ENCODE data around the gene PPP1R7.

Gene PPP1R7

DNA sequence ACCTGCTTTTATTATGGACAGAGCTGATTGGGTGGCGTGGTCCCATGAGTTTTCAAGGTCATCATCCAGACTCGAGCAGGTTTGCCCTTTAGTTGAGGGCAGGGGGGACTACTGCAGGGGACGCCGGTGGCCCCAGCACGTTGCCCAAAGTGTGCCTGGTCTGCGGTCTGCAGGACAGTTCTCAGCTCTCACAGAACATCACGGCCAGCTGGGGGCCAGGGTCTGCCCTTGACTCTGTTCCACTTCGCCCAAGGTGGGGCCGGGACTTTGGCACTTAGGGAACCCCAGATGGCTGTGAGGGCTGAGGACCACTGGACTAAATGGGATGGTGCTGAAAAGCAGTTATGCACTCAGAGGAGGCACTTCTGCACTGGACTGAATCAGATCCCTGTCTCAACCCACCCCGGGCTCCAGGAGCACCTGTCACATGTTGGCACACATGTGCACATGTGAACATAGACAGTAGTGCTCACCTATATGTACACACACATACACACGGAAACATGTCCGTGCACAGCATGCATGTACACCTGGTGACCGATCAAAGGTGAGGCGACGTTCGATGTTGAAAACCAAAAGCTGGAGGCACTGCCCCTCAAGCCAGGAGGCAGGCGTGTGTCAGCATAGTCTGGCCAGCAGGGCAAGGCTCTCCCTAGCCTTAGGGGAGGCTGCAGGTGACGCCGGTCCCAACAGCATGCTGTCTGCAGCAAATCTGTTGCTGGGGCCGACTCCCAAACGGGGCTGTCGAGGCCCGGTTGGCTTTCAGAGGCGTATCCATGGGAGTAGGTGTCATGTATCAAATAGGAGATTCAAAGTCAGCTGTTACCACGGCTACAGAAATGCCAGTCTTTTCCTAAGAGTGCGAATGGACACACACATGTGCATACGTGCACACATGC lies 48.4 kb downstream of the PPP1R7 start:
- H3K27me3 ChIP-seq (ENCODE audit: control insufficient read depth, insufficient read depth, low read length): no peaks in the 10 kb centered on the region
- no peak overlapping the region for H3K4me3 ChIP-seq (ENCODE audit: low read length)
- H3K9ac ChIP-seq (ENCODE audit: low read length): no peak overlapping the region
- H3K27ac ChIP-seq (ENCODE audit: low read depth, low read length): no peak overlapping the region
- H3K4me1 ChIP-seq (ENCODE audit: control insufficient read depth, insufficient read depth, low read length): no peaks in the 10 kb centered on the region
- no peaks in the 10 kb centered on the region for H3K36me3 ChIP-seq (ENCODE audit: control insufficient read depth, insufficient read depth, low read length)

DNA sequence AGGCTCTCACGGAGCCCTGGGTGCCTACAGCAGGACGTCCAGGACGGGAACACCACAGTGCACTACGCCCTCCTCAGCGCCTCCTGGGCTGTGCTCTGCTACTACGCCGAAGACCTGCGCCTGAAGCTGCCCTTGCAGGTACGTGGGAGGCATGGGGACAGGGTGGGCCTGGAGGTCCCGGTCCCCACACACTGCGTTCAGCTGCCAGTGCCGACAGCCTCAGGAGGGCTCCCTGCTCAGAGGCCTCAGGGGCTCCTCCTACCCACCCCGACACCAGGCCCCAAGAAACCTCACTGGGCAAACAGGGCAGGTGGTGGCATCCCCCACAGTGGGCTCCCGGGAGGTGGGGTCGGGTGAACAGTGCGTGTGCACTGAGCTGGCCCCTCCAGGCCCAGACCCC lies 49.0 kb downstream of the PPP1R7 start:
- Histone ChIP-seq H3K4me1 (ENCODE audit: control insufficient read depth, insufficient read depth, low read length) (no peaks in the 10 kb centered on the region), H3K27ac (ENCODE audit: low read depth, low read length) (no peak overlapping the region), H3K4me3 (ENCODE audit: low read length) (no peak overlapping the region), H3K9ac (ENCODE audit: low read length) (no peak overlapping the region), H3K27me3 (ENCODE audit: control insufficient read depth, insufficient read depth, low read length) (no peaks in the 10 kb centered on the region), H3K36me3 (ENCODE audit: control insufficient read depth, insufficient read depth, low read length) (no peaks in the 10 kb centered on the region)

DNA sequence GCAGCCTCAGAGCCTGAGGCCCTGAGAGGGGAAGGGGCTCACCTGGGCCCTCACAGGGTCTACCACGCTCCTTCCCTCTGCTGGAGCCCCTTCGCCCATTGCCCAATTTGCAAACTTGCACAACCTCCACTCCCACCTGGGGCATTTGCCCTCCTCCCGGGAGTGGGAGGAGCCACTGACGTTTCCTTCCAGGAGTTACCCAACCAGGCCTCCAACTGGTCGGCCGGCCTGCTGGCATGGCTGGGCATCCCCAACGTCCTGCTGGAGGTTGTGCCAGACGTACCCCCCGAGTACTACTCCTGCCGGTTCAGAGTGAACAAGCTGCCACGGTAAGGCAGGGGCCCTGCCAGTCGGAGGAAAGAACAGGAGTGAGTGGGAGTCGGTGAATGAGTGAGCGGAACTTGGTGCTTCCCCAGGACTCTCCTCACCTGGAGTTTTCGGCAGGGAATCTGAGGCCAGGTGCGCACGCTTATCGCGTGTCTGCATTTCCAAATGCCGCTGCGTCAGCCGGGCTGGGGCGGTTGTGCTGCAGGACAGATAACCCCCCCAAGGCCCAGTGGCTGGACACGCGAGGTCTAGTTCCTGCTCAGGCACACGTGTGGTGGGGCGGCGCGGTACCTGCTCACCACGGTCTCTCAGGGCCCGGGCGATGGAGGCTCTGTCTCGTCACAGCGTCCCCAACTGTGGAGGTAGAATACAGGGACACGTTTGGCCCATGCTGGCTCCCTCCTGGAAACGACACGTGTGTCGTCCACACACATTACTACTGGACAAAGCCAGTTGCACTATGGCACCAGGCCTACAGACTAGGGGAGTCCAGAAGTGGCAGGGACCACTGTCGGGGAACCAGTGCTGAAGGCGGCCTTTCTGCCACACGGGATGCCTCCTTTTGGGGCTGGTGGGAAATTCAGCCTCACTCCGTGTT lies 49.9 kb downstream of the PPP1R7 start:
- Histone ChIP-seq H3K4me3 (ENCODE audit: low read length) (no peak overlapping the region), H3K4me1 (ENCODE audit: control insufficient read depth, insufficient read depth, low read length) (no peaks in the 10 kb centered on the region), H3K27ac (ENCODE audit: low read depth, low read length) (no peak overlapping the region), H3K27me3 (ENCODE audit: control insufficient read depth, insufficient read depth, low read length) (no peaks in the 10 kb centered on the region), H3K36me3 (ENCODE audit: control insufficient read depth, insufficient read depth, low read length) (no peaks in the 10 kb centered on the region), H3K9ac (ENCODE audit: low read length) (no peak overlapping the region)

DNA sequence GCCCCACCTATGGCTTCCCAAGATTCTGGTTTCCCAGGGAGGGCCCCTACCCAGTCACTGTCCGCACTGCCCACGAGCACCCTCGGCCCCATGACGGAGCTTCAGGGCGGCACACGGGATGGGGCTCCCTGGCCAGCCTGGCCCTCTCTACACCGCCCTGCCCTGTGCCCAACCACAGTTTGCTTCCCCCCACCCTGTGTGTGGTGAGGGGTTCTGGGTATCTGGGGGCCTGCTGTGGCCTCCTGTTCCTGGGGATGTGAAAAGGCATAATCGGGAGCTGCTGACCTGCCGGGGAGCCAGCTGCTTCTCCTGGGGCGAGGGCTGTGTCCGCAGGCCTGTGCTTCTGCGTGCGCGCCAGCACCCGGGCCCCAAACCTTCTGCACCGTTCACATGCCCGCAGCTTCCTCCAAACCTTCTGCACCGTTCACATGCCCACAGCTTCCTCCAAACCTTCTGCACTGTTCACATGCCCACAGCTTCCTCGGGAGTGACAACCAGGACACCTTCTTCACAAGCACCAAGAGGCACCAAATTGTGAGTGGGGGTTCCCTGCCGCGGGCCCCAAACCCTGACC lies 50.6 kb downstream of the PPP1R7 start:
- no peak overlapping the region for H3K9ac ChIP-seq (ENCODE audit: low read length)
- H3K4me3 ChIP-seq (ENCODE audit: low read length): no peak overlapping the region
- H3K27ac ChIP-seq (ENCODE audit: low read depth, low read length): no peak overlapping the region
- H3K27me3 ChIP-seq (ENCODE audit: control insufficient read depth, insufficient read depth, low read length): no peaks in the 10 kb centered on the region
- H3K36me3 ChIP-seq (ENCODE audit: control insufficient read depth, insufficient read depth, low read length): no peaks in the 10 kb centered on the region
- no peaks in the 10 kb centered on the region for H3K4me1 ChIP-seq (ENCODE audit: control insufficient read depth, insufficient read depth, low read length)

DNA sequence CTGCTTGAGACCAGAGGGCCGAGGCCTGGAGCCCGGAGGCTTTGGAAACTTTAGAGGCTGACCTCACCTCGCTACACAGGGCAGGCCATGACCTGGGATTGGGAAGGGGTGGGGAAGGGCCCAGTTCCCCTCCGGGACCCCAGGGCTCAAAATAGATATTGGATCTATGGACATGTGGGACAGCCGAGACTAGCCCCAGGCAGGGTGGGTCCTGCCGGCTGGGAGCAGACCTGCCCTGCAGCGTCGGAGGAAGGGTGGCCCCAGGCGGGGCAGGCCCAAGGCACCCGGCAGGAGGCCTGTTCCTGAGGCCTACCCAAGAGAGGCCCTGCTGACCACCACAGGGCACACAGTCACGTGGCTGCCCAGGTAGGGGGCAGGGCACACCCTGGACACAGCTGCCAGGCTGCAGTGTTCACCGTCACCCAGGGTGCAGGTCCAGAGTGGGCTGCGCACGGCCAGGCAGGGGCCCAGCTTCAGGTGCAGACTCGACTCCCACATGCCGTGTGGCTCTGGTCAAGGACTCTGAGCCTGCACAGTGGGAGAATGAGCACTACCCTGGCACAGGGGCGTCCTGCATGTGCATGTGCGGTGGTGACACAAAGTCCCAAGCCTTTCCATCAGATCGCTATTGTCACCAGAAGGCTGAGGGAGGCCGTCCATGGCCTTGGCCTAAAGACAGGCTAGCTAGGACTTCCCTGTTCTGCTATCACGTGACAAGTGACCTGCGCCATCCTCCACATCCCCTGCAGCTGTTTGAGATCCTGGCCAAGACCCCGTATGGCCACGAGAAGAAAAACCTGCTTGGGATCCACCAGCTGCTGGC lies 51.4 kb downstream of the PPP1R7 start:
- Histone ChIP-seq H3K4me1 (ENCODE audit: control insufficient read depth, insufficient read depth, low read length) (no peaks in the 10 kb centered on the region), H3K27ac (ENCODE audit: low read depth, low read length) (no peak overlapping the region), H3K27me3 (ENCODE audit: control insufficient read depth, insufficient read depth, low read length) (no peaks in the 10 kb centered on the region), H3K9ac (ENCODE audit: low read length) (no peak overlapping the region), H3K4me3 (ENCODE audit: low read length) (no peak overlapping the region), H3K36me3 (ENCODE audit: control insufficient read depth, insufficient read depth, low read length) (no peaks in the 10 kb centered on the region)

DNA sequence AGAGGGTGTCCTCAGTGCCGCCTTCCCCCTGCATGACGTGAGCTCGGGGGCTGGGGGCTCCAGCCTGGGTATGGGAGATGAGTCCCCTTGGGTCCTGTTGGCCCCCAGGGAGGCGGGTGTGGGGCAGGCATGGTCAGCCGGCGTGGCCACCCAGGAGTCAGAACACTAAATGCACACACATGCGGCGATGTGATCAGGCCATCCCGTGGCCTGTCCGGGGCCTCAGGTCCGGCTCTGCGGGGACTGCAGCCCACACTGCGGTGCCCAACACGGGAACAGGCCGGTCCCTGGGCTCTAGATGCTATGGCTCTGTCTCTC lies 52.0 kb downstream of the PPP1R7 start:
- Histone ChIP-seq H3K4me3 (ENCODE audit: low read length) (no peak overlapping the region), H3K4me1 (ENCODE audit: control insufficient read depth, insufficient read depth, low read length) (no peaks in the 10 kb centered on the region), H3K9ac (ENCODE audit: low read length) (no peak overlapping the region), H3K36me3 (ENCODE audit: control insufficient read depth, insufficient read depth, low read length) (no peaks in the 10 kb centered on the region), H3K27me3 (ENCODE audit: control insufficient read depth, insufficient read depth, low read length) (no peaks in the 10 kb centered on the region), H3K27ac (ENCODE audit: low read depth, low read length) (no peak overlapping the region)

DNA sequence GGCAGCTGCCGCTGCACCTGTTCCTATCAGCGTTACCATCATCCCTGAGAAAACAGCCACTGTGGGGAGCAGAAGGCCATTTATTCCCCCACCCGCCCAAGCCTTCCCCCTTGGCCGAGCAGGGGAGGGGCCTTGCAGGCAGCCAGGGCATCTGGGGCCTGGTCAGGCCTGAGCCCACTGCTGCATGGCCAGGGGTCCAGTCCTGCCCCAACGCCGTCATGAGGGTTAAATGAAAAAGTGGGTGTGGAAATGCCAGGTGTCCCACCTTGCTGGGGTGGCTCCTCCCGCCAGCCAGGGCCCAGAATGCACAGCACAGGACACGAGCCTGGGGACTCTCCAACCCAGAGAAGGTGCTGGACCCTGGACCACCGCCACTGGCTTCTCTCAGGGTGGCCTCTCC lies 52.4 kb downstream of the PPP1R7 start:
- Histone ChIP-seq H3K27me3 (ENCODE audit: control insufficient read depth, insufficient read depth, low read length) (no peaks in the 10 kb centered on the region), H3K4me3 (ENCODE audit: low read length) (no peak overlapping the region), H3K4me1 (ENCODE audit: control insufficient read depth, insufficient read depth, low read length) (no peaks in the 10 kb centered on the region), H3K9ac (ENCODE audit: low read length) (no peak overlapping the region), H3K27ac (ENCODE audit: low read depth, low read length) (no peak overlapping the region), H3K36me3 (ENCODE audit: control insufficient read depth, insufficient read depth, low read length) (no peaks in the 10 kb centered on the region)

DNA sequence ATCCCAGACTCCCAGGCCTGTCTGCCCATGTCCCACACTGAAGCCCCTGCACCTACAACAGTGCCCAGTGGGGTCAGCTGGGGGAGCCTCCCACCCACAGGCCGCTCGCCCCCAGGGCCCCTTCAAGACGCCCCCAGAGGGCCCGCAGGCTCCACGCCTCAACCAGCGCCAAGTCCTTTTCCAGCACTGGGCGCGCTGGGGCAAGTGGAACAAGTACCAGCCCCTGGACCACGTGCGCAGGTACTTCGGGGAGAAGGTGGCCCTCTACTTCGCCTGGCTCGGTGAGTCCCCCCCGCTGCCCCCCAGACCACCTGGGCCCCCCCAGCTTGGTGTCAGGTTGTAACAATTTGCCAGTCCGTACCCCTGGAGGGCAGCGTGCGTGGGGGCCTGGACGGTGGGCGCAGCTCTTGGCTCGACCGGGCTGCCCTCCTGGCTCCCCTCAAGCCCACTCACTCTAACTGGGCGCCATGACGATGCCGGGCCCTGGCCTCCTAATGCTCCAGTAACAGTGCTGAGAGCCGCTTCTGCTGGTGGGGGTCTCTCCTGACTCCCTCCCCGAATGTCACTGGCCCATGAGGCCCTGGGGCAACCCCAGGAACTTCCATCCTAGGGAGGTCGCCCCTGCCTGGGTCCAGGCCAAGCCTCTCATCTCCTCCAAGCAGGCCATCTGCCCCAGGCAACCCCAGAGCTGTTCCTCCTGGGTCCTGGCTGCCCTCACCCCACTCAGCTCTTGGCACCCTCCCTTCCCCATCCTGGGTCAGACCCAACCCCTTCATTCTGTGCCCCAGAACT lies 53.1 kb downstream of the PPP1R7 start:
- H3K4me1 ChIP-seq (ENCODE audit: control insufficient read depth, insufficient read depth, low read length): no peaks in the 10 kb centered on the region
- H3K9ac ChIP-seq (ENCODE audit: low read length): no peak overlapping the region
- no peaks in the 10 kb centered on the region for H3K27me3 ChIP-seq (ENCODE audit: control insufficient read depth, insufficient read depth, low read length)
- H3K36me3 ChIP-seq (ENCODE audit: control insufficient read depth, insufficient read depth, low read length): no peaks in the 10 kb centered on the region
- H3K27ac ChIP-seq (ENCODE audit: low read depth, low read length): no peak overlapping the region
- H3K4me3 ChIP-seq (ENCODE audit: low read length): no peak overlapping the region

DNA sequence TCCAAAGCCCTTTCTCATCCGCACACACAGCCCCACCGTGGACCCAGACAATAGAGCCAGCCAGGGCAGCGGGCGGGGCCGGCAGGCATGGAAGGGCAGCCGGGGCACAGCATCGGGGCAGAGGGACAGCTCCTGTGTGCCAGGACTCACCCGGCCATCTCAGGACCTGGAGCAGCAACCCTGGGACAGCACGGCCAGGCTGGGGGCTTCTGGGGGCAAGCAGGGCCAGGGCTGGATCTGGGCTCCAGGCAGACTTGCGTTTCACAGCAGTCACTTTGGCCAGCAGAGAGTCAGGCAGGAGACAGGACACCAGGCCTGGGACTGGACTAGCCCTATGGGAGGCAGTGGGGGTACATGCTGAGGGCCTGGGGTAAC lies 53.7 kb downstream of the PPP1R7 start:
- Histone ChIP-seq H3K4me1 (ENCODE audit: control insufficient read depth, insufficient read depth, low read length) (no peaks in the 10 kb centered on the region), H3K36me3 (ENCODE audit: control insufficient read depth, insufficient read depth, low read length) (no peaks in the 10 kb centered on the region), H3K27ac (ENCODE audit: low read depth, low read length) (no peak overlapping the region), H3K9ac (ENCODE audit: low read length) (no peak overlapping the region), H3K4me3 (ENCODE audit: low read length) (no peak overlapping the region), H3K27me3 (ENCODE audit: control insufficient read depth, insufficient read depth, low read length) (no peaks in the 10 kb centered on the region)

DNA sequence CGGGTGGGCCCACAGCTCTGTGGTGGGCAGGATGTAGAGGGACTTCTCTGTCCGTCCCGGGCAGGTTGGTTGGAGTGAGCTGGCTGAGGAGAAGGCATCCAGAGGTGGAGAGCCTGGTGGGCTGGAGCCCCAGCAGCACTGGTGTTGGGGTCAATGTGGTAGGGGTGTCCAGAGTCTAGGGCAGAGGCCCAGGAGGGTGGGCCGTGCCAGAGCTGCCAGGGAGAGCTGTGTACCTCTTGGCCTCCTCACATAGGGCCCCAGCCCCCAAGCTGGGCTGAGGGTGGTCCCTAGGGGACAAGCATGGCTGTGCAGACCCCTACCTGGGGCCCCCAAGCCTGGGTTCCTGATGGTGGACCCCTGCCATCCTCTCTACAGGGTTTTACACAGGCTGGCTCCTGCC lies 54.2 kb downstream of the PPP1R7 start:
- Histone ChIP-seq H3K27me3 (ENCODE audit: control insufficient read depth, insufficient read depth, low read length) (no peaks in the 10 kb centered on the region), H3K27ac (ENCODE audit: low read depth, low read length) (no peak overlapping the region), H3K4me3 (ENCODE audit: low read length) (no peak overlapping the region), H3K36me3 (ENCODE audit: control insufficient read depth, insufficient read depth, low read length) (no peaks in the 10 kb centered on the region), H3K9ac (ENCODE audit: low read length) (no peak overlapping the region), H3K4me1 (ENCODE audit: control insufficient read depth, insufficient read depth, low read length) (no peaks in the 10 kb centered on the region)

DNA sequence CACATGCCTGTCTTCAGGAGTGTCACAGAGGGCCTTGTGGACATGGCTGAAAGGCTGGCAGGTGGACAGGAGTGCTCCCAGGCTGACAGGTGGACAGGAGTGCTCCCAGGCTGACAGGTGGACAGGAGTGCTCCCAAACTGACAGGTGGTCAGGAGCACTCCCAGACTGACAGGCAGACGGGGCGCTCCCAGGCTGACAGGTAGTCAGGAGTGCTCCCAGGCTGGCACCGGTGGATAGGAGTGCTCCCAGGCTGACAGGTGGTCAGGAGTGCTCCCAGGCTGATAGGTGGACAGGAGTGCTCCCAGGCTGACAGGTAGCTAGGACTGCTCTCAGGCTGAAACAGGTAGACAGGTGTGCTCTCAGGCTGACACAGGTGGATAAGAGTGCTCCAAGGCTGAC lies 54.8 kb downstream of the PPP1R7 start:
- Histone ChIP-seq H3K4me3 (ENCODE audit: low read length) (no peak overlapping the region), H3K4me1 (ENCODE audit: control insufficient read depth, insufficient read depth, low read length) (no peaks in the 10 kb centered on the region), H3K9ac (ENCODE audit: low read length) (no peak overlapping the region), H3K27me3 (ENCODE audit: control insufficient read depth, insufficient read depth, low read length) (no peaks in the 10 kb centered on the region), H3K27ac (ENCODE audit: low read depth, low read length) (no peak overlapping the region), H3K36me3 (ENCODE audit: control insufficient read depth, insufficient read depth, low read length) (no peaks in the 10 kb centered on the region)

Data from rectal smooth muscle tissue (tissue), 1 donor.